Measurements from ENCODE around the gene PAPOLA.
"Not testable (repeated sequence)": the region's sequence is repeated elsewhere in the genome, so short reads cannot be mapped to it uniquely, and the experiment has no call there.

PAPOLA gene

DNA sequence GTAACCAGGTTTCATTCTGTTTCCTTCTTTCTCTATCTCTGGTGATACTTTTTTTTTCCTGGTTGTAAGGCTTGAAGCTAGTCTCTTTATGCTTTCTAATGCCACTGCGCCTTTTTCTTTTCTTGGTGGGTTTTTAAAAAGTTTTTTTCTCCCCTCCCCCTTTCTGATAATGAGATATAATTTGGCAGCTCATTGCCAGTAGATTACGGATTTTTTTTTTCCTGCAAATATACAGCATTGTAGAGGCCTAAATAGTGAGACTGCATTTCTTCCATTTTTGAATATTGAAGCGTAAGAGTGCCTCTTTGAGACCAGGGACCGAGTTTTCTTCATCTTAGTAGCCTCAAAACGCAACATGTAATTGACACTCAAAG is 1.1 kb downstream of the PAPOLA start:
- no peak for DNase-seq

DNA sequence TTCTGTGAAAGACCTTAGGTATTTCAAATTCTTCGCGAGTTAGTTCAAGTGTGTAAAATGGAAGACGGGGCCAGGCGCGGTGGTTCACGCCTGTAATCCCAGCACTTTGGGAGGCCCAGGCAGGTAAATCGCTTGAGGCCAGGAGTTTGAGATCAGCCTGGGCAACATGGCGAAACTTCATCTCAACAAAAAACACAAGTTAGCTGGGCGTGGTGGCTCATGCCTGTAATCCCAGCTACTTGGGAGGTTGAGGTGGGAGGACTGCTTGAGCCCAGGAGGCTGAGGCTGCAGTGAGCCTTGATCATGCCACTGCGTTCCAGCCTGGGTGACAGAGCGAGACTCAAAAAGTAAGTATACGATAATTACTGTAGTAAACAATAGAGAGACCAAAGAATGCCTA is 2.2 kb downstream of the PAPOLA start:
- DNase-seq: not testable (repeated sequence)

DNA sequence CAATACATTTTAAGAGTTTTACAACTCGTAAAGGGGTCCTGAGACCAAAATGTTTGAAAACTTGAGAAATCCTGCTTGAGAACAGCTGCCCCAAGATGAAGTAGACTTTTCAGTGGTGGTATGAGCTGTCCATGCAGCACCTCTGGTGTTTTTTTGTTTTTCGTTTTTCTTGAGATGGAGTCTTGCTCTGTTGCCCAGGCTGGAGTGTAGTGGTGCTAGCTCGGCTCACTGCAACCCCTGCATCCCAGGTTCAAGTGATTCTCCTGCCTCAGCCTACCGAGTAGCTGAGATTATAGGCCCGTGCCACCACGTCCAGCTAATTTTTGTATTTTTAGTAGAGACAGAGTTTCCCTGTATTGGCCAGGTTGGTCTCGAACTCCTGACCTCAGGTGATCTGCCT is 5.5 kb downstream of the PAPOLA start:
- no peak for DNase-seq

DNA sequence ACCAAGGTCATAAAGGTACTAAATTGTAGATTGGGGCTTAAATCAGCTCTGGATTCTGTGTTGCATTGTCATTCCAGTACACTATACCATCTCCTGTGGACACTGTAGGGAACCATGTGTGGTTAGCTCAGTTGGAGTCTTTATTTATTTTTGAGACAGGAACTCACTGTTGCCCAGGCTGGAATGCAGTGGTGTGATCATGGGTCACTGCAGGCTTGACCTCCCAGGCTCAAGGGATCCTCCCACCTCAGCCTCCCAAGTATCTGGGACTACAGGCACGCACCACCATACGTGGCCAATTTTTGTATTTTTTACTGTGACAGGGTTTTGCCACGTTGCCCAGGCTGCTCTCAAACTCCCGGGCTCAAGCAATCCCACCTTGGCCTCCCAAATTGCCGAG is 6.7 kb downstream of the PAPOLA start:
- no peak for DNase-seq

DNA sequence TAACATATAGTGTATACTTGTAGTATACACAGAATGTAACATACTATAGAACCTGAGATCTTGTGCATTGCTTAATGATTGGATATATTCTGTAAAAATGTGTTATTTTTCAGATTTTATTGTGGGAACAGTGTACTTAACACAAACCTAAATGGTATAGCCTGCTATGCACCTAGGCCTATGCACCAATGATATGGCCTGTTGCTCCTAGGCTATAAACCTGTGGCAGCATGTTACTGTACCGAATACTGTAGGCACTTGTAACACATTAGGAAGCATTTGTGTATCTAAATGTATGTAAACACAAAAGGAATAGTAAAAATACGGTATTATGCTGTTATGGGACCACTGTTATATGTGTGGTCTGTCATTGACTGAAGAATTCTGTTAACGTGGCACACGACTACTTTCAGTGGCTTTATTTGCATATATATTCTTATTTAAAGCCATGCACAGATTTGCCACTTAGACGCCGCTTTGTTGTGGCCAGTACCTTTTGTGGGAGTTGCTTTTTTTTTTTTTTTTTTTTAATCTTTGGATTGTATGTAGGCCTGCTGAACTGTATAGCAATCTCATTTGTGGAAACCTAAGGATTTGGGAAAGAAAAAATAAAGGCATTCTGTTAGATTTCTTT is 7.4 kb downstream of the PAPOLA start:
- DNase-seq: no peak

DNA sequence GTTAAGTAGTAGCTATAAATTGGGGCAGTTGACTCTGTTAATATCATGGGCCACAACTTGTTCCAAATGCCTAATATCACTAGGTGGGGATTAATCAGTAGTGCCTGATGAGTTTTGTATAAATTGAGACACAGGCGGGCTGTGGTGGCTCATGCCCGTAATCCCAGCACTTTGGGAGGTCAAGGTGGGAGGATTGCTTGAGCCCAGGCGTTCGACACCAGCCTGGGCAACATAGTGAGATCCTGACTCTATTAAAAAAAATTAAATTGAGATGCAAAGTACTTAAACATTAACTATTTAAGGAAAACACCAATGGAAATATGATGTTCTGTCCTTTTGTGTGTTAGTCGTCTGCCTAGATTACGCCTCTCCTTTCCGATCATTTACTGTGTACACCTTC is 9.0 kb downstream of the PAPOLA start:
- no peak for DNase-seq

DNA sequence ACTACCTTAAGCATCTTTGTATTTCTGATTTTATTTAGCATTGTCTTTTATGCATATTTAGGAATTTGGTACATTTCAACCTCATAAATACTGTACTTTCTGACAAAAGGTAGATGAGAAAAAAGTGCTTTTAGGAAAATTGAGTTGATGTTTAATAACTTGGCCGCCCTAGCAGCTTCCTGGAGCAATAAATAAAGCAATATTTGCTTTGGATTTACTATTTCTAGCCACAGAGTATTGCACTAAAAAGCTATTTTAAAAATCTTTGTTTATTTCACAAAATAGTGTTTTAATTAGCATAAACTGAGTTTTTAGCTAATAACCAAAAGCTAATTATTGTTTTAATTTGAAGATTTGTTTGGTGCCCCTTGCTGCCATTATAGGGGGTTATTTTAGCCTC is 9.5 kb downstream of the PAPOLA start:
- no peak for DNase-seq

DNA sequence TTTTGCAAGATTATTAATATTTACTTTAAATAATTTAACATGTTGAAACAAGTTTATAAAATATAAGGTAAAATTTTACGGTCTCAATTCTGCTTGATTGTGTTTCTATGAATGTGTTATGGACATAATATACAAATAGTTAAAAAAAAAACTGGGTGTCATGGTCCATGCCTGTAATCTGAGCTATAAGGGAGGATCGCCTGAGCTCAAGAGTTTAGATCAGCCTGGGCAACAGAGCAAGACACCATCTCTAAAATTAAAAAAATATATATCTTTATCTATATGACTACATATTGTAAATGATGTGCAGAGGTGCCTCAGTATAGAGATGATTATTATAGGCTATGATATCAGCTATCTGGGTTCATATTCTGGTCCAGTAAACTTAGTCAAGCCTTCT is 9.9 kb downstream of the PAPOLA start:
- no peak for DNase-seq

DNA sequence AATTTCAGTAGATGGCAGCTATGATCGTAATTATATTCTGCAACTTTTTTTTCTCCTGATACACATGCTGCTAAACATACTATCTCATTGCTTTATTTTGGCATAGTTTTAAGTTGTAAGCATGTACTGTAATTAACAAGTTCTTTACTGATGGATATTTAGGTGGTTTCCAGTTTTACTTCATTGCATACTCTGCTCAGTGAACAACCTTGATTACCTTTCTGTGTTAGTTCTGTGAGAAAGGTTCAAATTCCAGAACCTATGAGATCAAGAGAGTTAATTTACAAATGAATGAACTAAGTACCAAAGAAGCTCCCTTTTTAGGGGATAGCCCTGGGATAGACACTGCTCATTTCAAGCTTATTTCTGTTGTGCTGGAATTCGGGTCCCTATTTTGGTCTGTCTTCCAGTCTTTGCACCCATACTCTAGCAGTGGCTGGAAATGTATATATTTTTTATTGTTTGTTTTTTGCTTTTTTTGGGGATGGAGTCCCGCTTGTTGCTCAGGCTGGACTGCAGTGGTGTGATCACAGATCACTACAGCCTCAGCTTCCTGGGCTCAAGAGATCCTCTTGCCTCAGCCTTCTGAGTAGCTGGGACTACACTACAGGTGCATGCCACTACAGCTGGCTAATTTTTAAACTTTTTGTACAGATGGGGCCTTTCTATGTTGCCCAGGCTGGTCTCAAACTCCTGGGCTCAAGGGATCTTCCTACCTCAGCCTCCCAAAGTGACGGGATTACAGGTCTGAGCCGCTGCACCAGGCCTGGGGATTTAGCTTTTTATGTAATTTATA is 10.6 kb downstream of the PAPOLA start:
- DNase-seq: no peak

DNA sequence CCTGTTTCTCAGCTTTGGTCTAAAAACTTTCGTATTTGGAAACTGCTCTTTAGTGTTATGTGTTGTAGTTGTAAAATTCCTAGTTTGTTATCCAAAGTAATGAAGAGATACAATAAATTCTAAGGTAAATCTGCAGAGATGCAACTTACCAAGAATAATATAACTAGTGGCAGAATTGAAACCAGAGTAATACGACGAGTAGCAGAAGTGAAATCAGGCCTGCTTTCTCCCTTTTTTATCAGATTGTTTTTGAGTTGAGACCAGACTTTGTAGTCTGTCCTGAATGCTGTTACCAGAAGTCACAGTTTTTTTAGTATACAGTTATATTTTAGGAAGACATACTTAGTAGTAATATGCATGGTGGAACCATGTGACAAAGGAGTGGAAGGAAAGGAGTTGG is 12.5 kb downstream of the PAPOLA start:
- DNase-seq: no peak

DNA sequence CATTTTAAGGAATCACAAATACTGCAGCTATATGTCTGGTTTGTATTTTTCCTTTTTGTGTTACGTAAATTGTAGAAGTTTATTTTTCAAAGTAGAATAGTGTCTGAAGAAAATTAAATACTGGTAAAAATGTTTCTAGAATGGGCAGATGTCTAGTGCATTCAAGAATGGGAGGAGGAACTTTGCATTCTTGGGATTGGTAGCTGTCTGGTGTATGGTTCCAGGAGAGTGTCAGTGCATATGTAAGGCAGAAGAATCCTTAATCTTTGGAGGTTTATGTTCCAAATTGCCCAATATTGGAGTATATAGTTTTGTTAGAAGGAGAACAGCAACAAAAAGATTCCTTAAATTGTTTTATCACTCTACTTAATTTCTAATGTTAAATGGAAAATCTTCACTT is 13.5 kb downstream of the PAPOLA start:
- DNase-seq: no peak

DNA sequence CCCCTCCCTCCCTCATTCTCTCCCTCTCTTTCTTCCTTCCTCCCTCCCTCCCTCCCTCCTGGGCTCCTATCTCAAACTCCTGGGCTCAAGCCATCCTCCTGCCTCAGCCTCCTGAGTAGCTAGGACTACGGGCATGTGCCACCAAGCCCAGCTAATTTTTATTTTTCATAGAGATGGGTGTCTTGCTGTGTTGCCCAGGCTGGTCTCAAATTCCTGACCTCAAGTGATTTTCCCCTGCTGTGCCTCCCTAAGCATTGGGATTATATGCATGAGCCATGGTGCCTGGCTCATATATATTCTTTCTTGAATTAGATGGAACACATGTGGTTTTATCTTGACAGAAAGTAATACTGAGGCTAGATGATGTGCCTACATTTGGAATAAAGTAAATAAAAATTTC is 14.2 kb downstream of the PAPOLA start:
- DNase-seq: no peak

DNA sequence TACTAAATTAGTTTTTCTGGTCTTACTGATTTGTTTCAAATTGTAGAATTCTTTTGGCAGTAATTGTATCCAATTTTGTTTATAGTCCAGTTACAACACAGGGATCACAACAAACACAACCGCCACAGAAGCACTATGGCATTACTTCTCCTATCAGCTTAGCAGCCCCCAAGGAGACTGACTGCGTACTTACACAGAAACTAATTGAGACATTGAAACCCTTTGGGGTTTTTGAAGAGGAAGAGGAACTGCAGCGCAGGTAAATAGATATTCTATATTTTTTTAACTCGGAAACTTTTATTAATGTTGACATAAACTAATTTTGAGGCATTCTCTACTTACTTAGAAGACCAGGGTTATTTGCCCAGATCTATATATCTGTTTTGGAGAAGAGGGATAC is 17.8 kb downstream of the PAPOLA start:
- no peak for DNase-seq

DNA sequence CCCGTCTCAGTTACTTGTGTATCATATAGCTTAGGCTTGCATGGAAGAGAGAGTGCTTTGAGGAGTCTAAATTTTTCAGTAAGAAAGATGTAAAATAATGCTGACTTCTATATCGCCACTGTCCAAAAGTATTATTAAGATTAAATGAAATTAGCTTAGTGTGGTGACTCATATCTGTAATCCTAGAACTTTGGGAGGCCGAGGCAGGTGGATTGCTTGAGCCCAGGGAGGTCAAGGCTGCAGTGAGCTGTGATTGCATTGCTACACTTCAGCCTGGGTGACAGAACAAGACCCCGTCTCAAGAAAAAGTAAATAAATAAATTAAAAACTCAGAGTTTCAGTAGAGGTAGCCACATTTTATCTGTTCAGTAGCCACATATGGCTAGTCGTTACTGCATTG is 23.3 kb downstream of the PAPOLA start:
- DNase-seq: no peak

DNA sequence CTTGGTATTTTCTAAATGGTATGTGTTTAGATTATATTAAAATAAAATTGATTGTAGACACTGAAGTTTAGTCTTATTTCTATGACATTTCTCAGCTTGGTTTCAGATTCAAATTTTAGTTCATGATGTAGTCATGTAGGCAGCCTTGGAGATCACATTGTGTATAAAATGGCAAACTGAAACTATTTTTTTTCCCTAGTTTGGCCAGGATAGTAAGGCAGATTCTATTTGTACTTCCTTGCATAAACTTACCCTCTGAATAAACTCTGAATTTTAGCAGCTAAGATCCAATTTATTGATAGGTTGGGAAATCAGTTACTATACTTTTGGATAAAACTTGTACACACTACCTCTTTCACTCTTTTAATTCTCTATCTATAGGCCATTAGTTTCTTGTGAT is 30.4 kb downstream of the PAPOLA start:
- DNase-seq: no peak

DNA sequence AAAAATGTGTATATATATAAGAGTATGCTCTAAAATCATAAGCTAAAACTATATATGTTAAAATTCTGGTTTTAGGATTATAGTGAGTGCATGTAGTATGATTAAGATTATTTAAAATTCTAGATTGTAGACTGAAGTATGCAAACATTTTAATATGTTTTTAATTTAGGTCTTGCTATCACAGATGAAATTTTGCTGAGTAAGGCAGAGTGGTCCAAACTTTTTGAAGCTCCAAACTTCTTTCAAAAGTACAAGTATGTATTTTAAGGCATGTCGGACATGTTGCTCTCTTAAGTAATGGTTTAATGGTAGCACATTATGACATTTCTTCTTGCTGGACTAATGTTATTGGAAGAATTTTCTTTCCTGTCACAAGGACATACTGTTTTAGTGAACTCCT is 34.6 kb downstream of the PAPOLA start:
- DNase-seq: no peak

DNA sequence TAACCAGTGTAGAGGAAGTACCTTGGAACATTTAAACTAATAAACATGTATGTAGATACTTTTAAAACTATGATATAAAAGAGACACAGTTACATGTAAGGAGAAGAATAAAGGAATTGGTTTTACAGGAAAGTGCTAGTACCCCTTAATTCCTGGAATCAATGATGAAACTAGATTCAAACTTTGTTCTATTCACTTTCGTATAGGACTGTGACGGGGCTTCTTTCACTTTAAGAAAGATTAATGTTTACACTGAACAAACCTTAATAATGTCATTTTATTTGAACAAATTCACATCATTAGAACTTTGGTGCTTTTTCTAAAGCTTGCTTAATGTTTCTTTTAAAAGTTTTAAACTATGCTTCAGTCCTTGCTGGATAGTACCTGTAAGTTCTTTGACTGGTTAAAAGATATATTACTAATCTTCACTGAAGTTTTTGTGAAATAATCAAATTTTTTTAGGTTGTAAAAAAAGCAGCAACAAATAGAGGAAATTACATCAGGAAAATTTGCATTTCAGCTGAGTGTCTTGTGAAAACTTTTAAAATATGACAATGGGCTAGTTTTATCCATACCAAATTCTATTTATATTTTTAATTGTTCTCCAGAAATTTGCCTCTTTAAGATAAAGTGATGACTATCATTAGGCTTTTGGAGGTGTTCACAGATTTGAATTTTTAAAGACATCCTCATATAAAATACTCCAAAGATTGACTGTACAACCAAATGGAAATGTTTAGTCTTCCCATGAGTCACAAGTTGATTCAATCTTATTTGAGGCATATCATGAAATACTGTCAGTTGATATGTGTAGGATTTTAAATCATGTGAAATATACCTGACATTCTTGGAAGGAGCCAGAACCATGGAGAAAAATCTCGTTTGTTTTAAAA is 36.2 kb downstream of the PAPOLA start:
- no peak for DNase-seq

DNA sequence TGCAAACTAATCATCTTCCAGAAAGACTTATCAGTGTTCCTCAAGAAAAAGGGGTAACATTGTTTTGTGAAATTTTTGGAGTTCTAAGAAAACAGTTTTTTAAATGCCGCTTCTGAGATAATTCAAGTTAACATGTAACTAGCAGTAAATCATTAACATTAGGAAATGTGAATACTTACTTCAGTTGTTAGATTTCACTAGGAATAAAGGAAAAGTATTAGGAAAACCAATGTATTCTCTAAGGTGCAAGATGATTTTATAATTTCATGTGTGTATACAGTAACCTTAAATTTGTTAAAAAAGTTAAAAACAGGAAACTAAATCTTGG is 36.8 kb downstream of the PAPOLA start:
- DNase-seq: no peak

DNA sequence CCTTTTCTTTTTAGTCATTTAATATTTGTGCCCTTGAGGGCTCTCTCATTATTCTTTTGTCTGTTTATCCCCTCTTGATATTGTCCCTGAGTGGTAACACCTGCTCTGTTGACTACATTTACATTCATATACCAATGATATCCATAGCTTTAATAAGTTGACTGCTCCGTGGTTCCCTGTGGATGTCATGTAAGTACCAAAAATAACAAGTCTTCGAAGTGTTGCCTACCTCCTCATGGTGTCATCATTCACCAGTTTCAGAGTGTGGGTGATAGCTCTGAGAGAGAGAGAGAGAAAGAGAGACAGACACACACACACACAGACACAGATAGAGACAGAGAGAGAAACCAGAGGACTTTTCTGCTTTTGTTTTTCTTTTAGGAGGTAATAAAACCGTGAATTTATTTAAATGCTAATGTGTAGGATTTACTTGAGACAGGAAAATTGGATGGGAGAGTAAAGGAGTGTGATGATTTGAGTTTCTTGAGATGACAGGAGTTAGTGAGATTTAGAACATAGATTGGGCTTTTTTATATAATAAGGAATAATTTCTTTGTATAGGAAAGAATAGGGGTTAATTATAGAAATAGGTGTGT is 52.2 kb downstream of the PAPOLA start:
- no peak for DNase-seq

DNA sequence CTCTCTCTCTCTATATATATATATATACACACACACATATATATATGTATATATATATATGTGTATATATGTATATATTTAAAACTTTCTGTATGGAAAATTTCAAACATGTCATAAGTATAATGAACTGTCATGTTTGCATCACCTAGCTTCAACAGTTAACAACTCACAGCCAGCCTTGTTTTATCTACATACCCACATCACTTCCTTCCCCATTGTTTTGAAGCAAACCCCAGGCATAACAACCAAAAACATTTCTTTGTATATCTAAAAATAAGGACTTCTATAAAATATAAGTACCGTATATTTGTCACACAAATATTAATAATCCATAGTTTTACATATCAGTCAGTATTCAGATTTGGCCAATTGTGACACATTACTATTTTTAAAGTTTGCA is 57.4 kb downstream of the PAPOLA start:
- DNase-seq: no peak

DNA sequence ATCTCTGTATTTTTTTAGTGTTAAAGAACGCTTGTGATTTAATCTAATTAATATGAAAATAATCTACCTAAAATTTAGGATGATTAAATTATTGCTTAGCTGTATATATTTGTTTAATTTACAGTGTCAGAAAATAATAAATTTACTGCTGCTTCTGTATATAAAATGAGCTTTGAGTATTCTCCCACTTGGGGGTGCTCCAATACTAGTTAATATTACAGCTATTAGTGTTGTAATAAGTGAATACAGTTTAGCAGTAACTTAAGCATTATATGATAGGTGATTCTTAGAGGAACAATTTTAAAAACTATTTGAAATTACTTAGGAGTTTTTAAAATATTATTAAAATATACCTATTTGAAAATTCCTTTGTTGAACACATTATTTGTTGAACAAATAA is 62.2 kb downstream of the PAPOLA start:
- no peak for DNase-seq

DNA sequence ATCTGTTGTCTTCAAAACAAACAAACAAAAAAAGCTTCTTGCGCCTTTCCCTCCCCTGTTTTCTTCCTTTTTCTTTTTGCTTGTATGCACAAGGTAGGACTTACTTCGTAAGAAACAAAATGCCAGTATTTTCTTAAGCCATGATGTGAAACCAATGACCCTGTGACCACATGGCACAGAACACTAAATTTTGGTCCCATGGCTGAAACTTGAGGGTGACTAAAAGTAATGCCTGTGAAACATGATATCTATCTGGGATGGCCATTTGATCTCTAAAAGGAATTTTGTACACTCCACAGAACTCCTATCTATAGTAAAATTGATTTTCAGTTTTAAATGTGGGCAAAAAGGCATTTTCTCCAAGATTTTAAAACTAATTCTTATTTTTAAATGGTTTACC is 63.6 kb downstream of the PAPOLA start:
- no peak for DNase-seq

DNA sequence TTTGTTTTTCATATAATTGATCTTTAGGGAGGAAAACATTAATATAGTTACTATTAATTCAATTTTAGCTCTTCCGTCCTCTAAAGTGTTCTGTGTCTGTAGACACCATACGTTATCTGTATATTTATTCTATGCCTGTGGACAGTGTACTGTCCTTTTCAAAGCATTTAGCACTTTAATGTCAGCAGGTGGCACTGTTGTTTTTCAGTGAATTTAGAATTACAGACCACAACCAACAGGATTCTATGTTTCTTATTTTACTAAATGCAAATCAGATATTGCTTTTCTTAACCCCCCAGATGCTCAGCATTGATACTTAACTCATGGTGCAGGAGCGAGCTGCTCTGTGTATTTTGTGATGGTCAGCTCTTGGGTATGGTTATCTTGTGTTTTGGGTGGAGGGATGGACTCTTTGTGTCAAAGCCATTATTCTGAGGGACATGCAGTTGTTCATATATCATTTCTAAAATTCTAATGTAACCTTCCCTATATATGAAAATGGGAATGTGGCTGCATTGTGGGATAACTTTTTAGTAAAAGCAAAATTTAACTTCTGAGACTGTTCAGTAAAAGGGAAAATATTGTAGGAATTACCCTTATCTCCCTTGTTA is 65.2 kb downstream of the PAPOLA start:
- no peak for DNase-seq
